HepG2 (cell line): ENCODE measurements around the gene CREBRF. TPM values are rescaled to one million over a fixed set of nuclear protein-coding genes. Genes with fewer than 3 reads are reported as not detected.

Source experiments
- HNRNPUL1 ChIP-seq: fragments of 200-400 bp; formaldehyde crosslinking; IDR thresholded peaks from 2 replicates; pipeline ENCODE4 v1.6.1; 2017; ENCODE audit warnings: low read depth, mild to moderate bottlenecking, low read length, moderate library complexity
- IRF2 ChIP-seq: IDR thresholded peaks from 2 replicates; pipeline ENCODE4 v1.6.1; 2018; ENCODE audit warnings: missing genetic modification reagents, missing compliant biosample characterization
- MNT ChIP-seq: fragments of 450-650 bp; IDR thresholded peaks from 2 replicates; pipeline ENCODE4 v1.6.1; 2016
- NFE2L2 ChIP-seq: fragments of 150-350 bp; IDR thresholded peaks from 2 replicates; pipeline ENCODE4 v1.6.1; 2014; ENCODE audit warnings: low read length
- PHF5A ChIP-seq: IDR thresholded peaks from one replicate; pipeline ENCODE4 v1.6.1; 2018; ENCODE audit warnings: low read depth, missing genetic modification reagents; ENCODE audit not compliant: unreplicated experiment
- SOX5 ChIP-seq: IDR thresholded peaks from 2 replicates; pipeline ENCODE4 v1.6.1; 2016; ENCODE audit warnings: borderline replicate concordance
- SRSF4 ChIP-seq: fragments of 200-400 bp; formaldehyde crosslinking; IDR thresholded peaks from one replicate; pipeline ENCODE4 v1.6.1; 2018; ENCODE audit warnings: mild to moderate bottlenecking, low read depth, low read length, moderate library complexity; ENCODE audit not compliant: poor library complexity, severe bottlenecking
- TMF1 ChIP-seq: sonication (generic); formaldehyde crosslinking; IDR thresholded peaks from 2 replicates; pipeline ENCODE4 v1.8.1; 2022; ENCODE audit warnings: low read depth, missing genetic modification reagents
- U2AF1 ChIP-seq: fragments of 200-400 bp; formaldehyde crosslinking; optimal IDR thresholded peaks from 2 replicates; pipeline ENCODE3; 2017; ENCODE audit warnings: mild to moderate bottlenecking, low read depth, low read length
- ZBTB44 ChIP-seq: sonication (generic); formaldehyde crosslinking; IDR thresholded peaks from 2 replicates; pipeline ENCODE4 v1.4.0; 2020; ENCODE audit warnings: missing genetic modification reagents
- ZNF431 ChIP-seq: sonication (generic); formaldehyde crosslinking; IDR thresholded peaks from 2 replicates; pipeline ENCODE4 v1.9.0; 2022; ENCODE audit warnings: missing genetic modification reagents, low read depth, mild to moderate bottlenecking, borderline replicate concordance
- ZNF660 ChIP-seq: sonication (generic); formaldehyde crosslinking; IDR thresholded peaks from 2 replicates; pipeline ENCODE4 v1.5.1; 2020; ENCODE audit warnings: mild to moderate bottlenecking, low read depth, missing genetic modification reagents, borderline replicate concordance
- polyA plus RNA-seq, 8 experiments: library from polyadenylated mRNA; depleted of rRNA in 3 of 8; stranded (reverse) in 7 of 8; unstranded in 1 of 8; fragments of >200 nt; fragmentation: Illumina TruSeq in 4 of 8; extraction: Trizol in 4 of 8; gene quantifications; 2 replicates each; pipeline versions ENCODE4 v1.2.1 to v1.2.3, GENCODE V29; 2011 to 2016; ENCODE audit warnings: low read depth in 4 of 8, missing spikeins in 1 of 8, mixed read lengths in 1 of 8; ENCODE audit not compliant: insufficient read depth in 1 of 8
- total RNA-seq, 5 experiments: library from RNA; depleted of rRNA; stranded (reverse); fragments of >200 nt; fragmentation: Illumina TruSeq; extraction: Trizol; gene quantifications; 2 replicates each; pipeline ENCODE4 v1.2.3, GENCODE V29; 2016; ENCODE audit warnings: low read depth in 1 of 5
- TF ChIP-seq, protein P1 (sequence below), 2 experiments: sonication (generic) in 1 of 2; formaldehyde crosslinking in 1 of 2; IDR thresholded peaks; 2 replicates each; pipeline versions ENCODE4 v1.4.0 to v1.6.1; 2016 to 2020; ENCODE audit warnings: borderline replicate concordance in 1 of 2, low read depth in 1 of 2, mild to moderate bottlenecking in 1 of 2, missing genetic modification reagents in 1 of 2
- TF ChIP-seq, protein P2 (sequence below): sonication (generic); formaldehyde crosslinking; IDR thresholded peaks from 2 replicates; pipeline ENCODE4 v1.4.0; 2020; ENCODE audit warnings: missing genetic modification reagents, borderline replicate concordance
- TF ChIP-seq, protein P3 (sequence below): sonication (generic); formaldehyde crosslinking; IDR thresholded peaks from 2 replicates; pipeline ENCODE4 v1.5.1; 2020; ENCODE audit warnings: missing genetic modification reagents, mild to moderate bottlenecking, borderline replicate concordance
- TF ChIP-seq, protein P4 (sequence below): IDR thresholded peaks from 2 replicates; pipeline ENCODE4 v1.6.1; 2016

Gene CREBRF
- total and polyA plus RNA-seq, 2 of the 13 experiments (the other 11 are each of a cell fraction or from before 2014, with no cell fraction given) = 4.5 to 10.2 TPM

- TF ChIP-seq, protein P1, sequence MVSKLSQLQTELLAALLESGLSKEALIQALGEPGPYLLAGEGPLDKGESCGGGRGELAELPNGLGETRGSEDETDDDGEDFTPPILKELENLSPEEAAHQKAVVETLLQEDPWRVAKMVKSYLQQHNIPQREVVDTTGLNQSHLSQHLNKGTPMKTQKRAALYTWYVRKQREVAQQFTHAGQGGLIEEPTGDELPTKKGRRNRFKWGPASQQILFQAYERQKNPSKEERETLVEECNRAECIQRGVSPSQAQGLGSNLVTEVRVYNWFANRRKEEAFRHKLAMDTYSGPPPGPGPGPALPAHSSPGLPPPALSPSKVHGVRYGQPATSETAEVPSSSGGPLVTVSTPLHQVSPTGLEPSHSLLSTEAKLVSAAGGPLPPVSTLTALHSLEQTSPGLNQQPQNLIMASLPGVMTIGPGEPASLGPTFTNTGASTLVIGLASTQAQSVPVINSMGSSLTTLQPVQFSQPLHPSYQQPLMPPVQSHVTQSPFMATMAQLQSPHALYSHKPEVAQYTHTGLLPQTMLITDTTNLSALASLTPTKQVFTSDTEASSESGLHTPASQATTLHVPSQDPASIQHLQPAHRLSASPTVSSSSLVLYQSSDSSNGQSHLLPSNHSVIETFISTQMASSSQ (IDR thresholded peaks at IDR 0.05; ENCODE audit: low read depth) = no peak
- TF ChIP-seq, protein P1 (CRISPR knock-in tag; IDR thresholded peaks at IDR 0.05; ENCODE audit: borderline replicate concordance) = no peak
- TF ChIP-seq ZNF660 (no peak), ZNF431 (no peak), TMF1 (CRISPR knock-in tag) (no peak), SOX5 (no peak), HNRNPUL1 (no peak), PHF5A (CRISPR knock-in tag) (no peak), ZBTB44 (CRISPR knock-in tag) (no peak), U2AF1 (no peak), IRF2 (CRISPR knock-in tag) (no peak), SRSF4 (no peak), MNT (no peak), NFE2L2 (no peak)
- TF ChIP-seq, protein P2, sequence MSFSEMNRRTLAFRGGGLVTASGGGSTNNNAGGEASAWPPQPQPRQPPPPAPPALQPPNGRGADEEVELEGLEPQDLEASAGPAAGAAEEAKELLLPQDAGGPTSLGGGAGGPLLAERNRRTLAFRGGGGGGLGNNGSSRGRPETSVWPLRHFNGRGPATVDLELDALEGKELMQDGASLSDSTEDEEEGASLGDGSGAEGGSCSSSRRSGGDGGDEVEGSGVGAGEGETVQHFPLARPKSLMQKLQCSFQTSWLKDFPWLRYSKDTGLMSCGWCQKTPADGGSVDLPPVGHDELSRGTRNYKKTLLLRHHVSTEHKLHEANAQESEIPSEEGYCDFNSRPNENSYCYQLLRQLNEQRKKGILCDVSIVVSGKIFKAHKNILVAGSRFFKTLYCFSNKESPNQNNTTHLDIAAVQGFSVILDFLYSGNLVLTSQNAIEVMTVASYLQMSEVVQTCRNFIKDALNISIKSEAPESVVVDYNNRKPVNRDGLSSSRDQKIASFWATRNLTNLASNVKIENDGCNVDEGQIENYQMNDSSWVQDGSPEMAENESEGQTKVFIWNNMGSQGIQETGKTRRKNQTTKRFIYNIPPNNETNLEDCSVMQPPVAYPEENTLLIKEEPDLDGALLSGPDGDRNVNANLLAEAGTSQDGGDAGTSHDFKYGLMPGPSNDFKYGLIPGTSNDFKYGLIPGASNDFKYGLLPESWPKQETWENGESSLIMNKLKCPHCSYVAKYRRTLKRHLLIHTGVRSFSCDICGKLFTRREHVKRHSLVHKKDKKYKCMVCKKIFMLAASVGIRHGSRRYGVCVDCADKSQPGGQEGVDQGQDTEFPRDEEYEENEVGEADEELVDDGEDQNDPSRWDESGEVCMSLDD (CRISPR knock-in tag) = no peak
- TF ChIP-seq, protein P3, sequence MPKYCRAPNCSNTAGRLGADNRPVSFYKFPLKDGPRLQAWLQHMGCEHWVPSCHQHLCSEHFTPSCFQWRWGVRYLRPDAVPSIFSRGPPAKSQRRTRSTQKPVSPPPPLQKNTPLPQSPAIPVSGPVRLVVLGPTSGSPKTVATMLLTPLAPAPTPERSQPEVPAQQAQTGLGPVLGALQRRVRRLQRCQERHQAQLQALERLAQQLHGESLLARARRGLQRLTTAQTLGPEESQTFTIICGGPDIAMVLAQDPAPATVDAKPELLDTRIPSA (CRISPR knock-in tag) = no peak
- TF ChIP-seq, protein P4, sequence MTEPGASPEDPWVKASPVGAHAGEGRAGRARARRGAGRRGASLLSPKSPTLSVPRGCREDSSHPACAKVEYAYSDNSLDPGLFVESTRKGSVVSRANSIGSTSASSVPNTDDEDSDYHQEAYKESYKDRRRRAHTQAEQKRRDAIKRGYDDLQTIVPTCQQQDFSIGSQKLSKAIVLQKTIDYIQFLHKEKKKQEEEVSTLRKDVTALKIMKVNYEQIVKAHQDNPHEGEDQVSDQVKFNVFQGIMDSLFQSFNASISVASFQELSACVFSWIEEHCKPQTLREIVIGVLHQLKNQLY = no peak
Measured at GRCh38 chr5:173015598-173016455, 40.3 kb upstream of the CREBRF start (continued).
